GM19043 (cell line): ENCODE measurements around the gene PCDH9.

Experiments used
- ATAC-seq: cut with Tn5 transposase; IDR thresholded peaks from one replicate; pipeline ENCODE4 v1.9.1; 2021; ENCODE audit warnings: low read depth; ENCODE audit not compliant: unreplicated experiment

Gene PCDH9

DNA sequence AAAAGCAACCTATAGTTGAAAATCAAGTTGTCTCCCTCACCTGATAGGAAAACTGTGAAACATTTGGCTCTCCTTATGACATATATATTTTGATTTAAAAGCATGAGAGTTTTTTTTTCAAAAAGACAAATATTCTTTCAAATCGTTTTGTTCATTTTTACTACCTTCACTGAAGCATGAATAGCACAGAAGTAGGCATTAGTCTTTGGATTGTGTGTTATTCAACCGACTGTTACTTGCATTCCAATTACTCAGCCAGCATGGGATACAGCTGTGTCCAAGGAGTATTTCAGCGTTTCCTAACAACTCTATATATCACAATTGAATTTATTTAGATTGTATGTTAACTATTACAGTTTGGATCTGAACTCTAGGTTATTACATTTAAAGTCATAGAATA is 135.2 kb downstream of the PCDH9 start:
- no peak for ATAC-seq

GRCh38 chr13:67094078-67094477 is 136.1 kb downstream of the PCDH9 start:
- ATAC-seq, result no peak

DNA sequence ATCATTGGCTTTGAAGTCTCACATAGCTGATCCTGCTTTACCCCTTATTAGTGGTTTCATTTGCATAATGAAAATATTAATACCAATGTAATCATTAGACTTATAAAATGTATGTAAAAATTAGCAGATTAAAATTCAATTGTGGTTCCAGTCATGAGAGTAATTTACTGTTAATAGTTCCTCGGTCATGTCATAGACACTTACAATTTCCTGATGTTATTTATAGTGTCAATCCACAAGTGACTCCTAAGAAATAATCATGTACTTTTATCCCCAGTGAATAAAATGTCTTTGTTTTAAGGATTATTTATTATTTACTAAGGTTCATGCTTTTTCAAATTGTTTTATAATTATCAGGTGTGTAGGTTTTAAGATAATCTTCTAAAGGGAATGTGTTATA is 138.5 kb downstream of the PCDH9 start:
- no peak for ATAC-seq

- no peak for ATAC-seq
Measured at GRCh38 chr13:67090856-67091255, 139.3 kb downstream of the PCDH9 start.

- ATAC-seq, result no peak
Measured at GRCh38 chr13:67087527-67087926, 142.6 kb downstream of the PCDH9 start.

- ATAC-seq, result no peak
Measured at GRCh38 chr13:67086260-67086659, 143.9 kb downstream of the PCDH9 start.

GRCh38 chr13:67084066-67084465 is 146.1 kb downstream of the PCDH9 start:
- no peak for ATAC-seq

DNA sequence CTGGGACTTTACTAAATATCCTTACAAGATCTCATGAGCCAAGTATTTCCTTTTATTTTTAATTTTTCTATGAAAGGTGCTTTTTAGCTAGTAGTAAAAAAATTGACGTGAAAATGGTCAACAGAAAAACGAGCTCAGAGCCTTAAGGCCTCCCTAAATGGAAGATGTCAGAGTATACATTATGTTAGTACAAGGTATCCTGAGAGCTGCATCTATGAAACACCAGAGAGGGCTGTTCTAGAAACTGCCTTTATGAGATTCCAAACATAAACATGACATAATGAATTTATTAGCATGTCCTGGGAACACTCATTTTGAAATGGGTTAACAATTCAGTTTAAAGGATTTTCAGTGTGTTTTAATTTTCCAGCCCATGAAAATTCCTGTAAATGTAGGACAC is 146.6 kb downstream of the PCDH9 start:
- ATAC-seq, result no peak

- ATAC-seq, result no peak
Measured at GRCh38 chr13:67080351-67080750, 149.8 kb downstream of the PCDH9 start.

DNA sequence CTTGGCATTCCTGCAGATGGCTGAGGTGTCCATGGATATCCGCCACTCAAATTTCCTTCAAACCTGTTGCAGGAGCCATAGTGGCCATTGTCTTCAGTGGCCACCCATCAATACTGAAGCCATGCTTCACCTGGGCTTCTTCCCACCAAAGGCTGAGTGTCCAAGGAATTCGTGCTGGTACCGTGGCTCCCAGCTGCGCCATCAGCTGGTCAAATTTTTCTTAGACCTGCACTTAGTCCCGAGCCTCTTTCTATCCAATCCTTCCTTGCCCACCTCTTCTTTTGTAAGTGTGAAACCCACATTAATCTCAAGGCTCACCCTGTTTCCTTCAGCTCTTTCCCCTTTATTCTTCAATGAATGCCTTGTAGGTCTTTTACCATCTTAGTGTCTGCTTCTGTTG is 152.1 kb downstream of the PCDH9 start:
- no peak for ATAC-seq

DNA sequence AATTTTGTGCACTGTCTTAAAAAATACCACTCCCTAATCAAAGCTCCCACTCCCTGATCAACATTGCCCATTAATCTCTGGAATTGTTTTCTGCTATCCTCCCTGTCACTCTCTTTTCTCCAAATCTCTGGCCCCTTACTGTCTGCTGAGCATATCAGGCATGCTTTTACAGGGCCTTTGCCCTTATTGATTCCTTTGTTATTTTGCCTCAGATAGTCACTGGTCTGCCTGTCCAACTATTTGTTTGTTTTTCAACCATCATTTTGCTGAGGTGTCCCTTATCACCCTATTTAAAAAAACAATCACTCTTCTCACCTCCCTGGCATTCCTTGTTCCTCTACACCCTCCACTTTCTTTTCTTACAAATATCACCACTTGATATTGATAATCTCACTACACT is 153.0 kb downstream of the PCDH9 start:
- ATAC-seq, result no peak

GRCh38 chr13:67076378-67076777 is 153.8 kb downstream of the PCDH9 start:
- ATAC-seq, result no peak

GRCh38 chr13:67075239-67075638 is 154.9 kb downstream of the PCDH9 start:
- no peak for ATAC-seq

GRCh38 chr13:67071918-67072598 is 158.1 kb downstream of the PCDH9 start:
- ATAC-seq, result no peak

DNA sequence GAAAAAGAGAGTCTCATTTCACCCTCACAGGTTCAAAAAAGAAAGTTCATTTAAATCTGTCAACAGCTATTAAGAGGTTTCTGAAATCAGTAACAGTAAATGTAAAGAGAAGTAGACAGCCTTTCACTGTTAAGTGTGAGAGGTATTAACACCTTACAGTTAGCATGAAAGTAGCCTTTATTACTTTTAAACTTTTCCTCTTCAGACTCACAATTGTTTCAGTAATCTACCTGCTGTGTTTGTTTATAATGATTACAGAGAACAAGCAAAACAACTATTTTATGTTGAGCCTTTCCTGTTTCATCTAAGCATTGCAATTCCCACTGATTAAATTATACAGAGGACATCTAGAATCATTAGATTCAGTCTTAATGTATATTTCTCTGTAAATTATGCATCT is 159.8 kb downstream of the PCDH9 start:
- no peak for ATAC-seq

GRCh38 chr13:67069117-67069767 is 160.9 kb downstream of the PCDH9 start:
- no peak for ATAC-seq

DNA sequence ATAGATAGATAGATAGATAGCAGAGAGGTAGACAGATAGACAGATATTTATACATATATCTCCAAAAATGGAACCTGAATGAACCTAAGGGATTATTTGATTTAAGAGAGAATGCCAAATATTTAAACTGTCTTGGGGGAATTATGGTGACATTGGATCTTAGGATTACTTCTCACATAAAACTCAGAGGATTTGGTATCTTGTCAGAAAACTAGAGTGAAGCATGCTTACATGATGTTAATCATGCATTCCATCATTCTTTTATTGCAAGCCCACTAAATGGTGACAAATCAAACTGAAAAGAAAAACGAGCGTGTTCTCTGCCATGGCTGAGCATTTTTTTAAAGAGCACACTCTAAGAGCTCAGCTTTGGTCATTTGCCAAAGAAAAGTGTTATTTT is 165.2 kb downstream of the PCDH9 start:
- ATAC-seq, result no peak

GRCh38 chr13:67063036-67063435 is 167.1 kb downstream of the PCDH9 start:
- ATAC-seq, result no peak

GRCh38 chr13:67062160-67062559 is 168.0 kb downstream of the PCDH9 start:
- no peak for ATAC-seq

GRCh38 chr13:67061750-67062149 is 168.4 kb downstream of the PCDH9 start:
- no peak for ATAC-seq

GRCh38 chr13:67052550-67053490 is 177.3 kb downstream of the PCDH9 start:
- ATAC-seq, result no peak
